Cardiac fibroblast (primary cell): ENCODE data around the gene KLF9.

Experiments
- DNase-seq, 2 donors: peaks; one replicate each; pipeline versions ENCODE4 v3.0.0 to v3.0.0-alpha.2; 2010; ENCODE audit warnings: low read depth in 2 of 2
- H3K4me3 ChIP-seq, 2 donors: replicated peaks in 1 of 2; 1 replicate in 1 of 2; 2 replicates in 1 of 2; pipeline ENCODE4 v1.5.1; 2011; ENCODE audit warnings: low read depth in 2 of 2, low read length in 2 of 2, mild to moderate bottlenecking in 2 of 2, moderate library complexity in 1 of 2
- TF ChIP-seq, protein P1 (sequence below): IDR thresholded peaks from one replicate; pipeline ENCODE4 v1.5.1; 2011; ENCODE audit warnings: low read depth, mild to moderate bottlenecking, low read length, inconsistent platforms

KLF9 gene

DNA sequence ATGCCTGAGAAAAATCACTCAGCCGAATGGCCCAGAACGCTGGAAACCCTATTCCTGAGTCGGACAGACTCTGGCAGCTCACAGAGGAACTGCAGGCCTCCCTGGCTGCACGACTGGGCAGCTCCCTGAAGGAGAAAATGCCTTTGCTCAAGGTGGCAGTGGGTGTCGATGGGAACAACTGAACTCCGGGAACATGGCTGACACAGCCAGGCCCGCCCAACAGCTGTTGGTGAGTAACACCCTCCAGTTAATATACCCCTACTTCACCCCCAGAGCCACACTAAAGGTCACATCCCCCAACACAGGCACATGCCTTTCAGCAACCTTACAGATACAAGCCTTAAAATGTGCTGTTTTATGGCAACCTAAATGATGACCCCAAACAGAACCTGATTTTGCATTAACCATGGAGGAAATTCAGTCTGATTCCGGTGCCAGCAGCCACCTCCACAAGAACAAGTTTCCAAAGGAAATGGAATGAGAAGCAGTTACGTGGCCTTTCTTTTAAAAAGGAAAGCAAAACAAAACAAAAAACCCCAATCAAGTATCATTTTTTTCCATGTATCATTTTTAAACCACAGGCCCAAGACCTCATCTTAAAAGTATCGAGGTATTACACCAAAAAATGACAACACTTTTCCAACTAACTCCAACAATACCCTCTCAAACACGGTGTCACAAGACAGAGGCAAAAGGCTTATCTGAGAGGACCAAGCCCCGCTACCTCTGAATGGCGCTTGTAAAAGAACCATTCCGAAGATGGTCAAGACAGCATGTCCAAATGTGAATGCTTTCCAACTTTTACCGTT lies 3.1 kb downstream of the KLF9 start:
- TF ChIP-seq, protein P1, sequence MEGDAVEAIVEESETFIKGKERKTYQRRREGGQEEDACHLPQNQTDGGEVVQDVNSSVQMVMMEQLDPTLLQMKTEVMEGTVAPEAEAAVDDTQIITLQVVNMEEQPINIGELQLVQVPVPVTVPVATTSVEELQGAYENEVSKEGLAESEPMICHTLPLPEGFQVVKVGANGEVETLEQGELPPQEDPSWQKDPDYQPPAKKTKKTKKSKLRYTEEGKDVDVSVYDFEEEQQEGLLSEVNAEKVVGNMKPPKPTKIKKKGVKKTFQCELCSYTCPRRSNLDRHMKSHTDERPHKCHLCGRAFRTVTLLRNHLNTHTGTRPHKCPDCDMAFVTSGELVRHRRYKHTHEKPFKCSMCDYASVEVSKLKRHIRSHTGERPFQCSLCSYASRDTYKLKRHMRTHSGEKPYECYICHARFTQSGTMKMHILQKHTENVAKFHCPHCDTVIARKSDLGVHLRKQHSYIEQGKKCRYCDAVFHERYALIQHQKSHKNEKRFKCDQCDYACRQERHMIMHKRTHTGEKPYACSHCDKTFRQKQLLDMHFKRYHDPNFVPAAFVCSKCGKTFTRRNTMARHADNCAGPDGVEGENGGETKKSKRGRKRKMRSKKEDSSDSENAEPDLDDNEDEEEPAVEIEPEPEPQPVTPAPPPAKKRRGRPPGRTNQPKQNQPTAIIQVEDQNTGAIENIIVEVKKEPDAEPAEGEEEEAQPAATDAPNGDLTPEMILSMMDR = no peak
- H3K4me3 ChIP-seq = peak overlapping the region; percentile 88 to 99
- peak; percentile 85 to 90 for DNase-seq

DNA sequence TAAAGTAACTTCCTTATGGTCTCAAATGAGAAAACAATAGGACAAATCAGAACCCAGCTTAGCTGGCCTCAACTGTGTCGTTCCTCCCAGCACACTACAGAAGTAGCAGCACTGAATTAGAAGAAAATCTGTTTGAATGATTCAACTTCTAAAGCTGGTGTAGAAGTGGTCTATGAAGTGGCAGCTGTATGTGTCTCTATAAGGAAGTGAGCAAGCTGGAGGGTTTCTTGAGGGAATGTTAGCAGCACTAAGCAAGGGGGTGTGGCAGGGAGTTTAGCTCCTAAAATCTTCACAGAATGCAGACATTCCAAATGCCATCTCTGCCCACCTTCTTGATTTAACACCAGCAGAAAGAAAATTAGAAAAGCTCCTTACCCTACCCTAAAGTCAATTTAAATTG lies 4.1 kb downstream of the KLF9 start:
- DNase-seq = peak; percentile 66 to 71
- TF ChIP-seq, protein P1 = no peak
- H3K4me3 ChIP-seq = peak overlapping the region; percentile 88 to 99

GRCh38 chr9:70409800-70410199 lies 4.7 kb downstream of the KLF9 start:
- TF ChIP-seq, protein P1 = no peak
- peak overlapping the region; percentile 88 to 99 for H3K4me3 ChIP-seq
- no peak for DNase-seq

DNA sequence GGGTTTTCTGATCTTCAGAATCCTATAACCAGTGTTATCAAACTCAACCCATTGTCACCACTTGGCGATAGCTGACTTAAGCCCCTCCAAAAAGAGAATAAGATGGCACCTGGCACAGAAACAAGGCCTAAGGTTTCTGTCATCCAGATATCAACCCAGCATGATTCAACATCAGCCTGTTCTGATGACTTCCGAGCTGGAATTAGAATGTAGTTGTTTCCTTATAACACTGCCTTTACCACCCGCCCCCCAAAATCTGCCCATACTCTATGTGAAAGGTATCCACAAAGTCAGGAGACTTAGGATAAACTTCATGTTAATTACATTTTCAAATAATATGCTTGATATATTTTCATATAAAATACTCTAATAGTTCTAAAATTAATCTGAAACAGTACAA lies 5.2 kb downstream of the KLF9 start:
- peak in 1 of 2 donors; percentile 56 for DNase-seq
- TF ChIP-seq, protein P1 = no peak
- H3K4me3 ChIP-seq = peak overlapping the region; percentile 11 to 18

- DNase-seq = peak in 1 of 2 donors; percentile 52
- no peak overlapping the region for H3K4me3 ChIP-seq
- TF ChIP-seq, protein P1 = no peak
These were observed 5.9 kb downstream of the KLF9 start for GRCh38 chr9:70408393-70409040.

- TF ChIP-seq, protein P1 = no peak
- peak overlapping the region in 1 of 2 donors; percentile 14 for H3K4me3 ChIP-seq
- peak; percentile 91 to 94 for DNase-seq
These were observed 7.4 kb downstream of the KLF9 start for GRCh38 chr9:70407081-70407503.
